GM18526 (cell line): ENCODE measurements around the gene AMBN.

Experiments used
- POLR2A ChIP-seq: IDR thresholded peaks from 3 replicates; pipeline ENCODE4 v1.6.1; 2011; ENCODE audit not compliant: insufficient read length; ENCODE audit errors: extremely low read depth

Gene AMBN

DNA sequence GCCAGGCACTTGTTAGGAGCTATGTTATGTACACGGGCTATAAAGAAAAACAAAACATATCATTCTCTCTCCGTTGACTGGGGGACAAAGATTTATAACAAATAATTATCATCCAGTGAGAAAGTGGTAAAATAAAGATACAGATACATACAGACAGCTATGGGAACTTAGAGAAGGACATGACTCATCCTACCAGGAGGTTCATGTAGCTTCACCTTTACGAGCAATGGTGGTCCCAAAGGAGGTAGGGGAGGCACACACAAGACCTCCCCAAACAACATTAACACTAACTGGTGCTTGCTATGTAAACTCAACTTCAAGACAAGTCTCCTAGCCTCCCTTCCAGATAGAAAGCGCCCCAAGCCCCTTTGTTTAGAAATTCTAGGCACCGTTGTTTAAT, 8.9 kb downstream of the AMBN start:
- TF ChIP-seq POLR2A = no peak

DNA sequence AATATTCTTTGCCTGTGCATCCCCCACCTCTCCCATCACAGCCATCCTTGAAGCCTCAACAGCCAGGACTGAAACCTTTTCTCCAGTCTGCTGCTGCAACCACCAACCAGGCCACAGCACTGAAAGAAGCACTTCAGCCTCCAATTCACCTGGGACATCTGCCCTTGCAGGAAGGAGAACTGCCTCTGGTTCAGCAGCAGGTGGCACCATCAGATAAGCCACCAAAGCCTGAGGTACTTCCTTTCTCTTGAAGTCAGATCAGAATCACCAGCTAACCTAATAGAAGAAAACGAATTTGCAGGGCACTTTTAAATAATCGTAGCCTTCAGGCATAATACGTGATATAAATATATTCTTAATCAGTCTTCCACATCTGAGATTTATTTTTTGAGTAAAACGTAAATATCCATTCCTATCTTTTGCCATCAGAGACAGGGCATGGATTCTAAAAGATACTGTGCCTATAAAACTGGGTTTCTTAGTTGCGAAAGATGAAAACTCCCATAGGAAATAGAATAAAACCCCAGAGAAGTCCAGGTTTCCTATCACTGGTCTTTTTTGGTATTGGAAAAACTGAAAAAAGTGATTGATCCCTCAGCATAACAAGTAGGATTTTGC, 9.5 kb downstream of the AMBN start:
- no peak for TF ChIP-seq POLR2A

DNA sequence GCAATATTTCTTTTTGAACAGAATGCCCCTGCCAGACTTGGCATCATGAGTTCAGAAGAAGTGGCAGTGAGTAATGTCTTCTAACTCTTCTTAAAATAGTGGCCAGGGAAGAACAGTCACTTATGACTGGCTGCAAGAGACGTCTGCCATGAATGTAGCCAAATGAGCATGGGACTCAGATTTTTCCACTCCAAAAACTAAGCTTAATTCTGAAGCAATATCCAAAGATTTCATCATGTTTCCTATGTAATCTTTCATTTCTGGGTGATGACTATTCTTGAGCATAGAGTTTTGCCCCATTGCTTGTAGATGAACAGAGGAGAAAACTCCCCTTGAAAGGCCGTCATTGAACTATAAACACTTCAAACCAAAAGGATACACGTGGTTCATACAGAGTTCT, 11.8 kb downstream of the AMBN start:
- TF ChIP-seq POLR2A = no peak

DNA sequence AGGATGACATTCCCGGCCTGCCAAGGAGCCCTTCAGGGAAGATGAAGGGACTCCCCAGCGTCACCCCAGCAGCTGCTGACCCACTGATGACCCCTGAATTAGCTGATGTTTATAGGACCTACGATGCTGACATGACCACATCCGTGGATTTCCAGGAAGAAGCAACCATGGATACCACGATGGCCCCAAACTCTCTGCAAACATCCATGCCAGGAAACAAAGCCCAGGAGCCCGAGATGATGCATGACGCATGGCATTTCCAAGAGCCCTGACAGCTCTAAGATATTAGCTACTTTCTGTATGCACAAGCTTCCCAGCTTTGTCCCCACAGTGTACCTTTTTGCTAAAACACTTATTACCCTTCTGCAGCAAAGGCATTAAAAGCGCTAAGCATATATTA, 14.4 kb downstream of the AMBN start:
- no peak for TF ChIP-seq POLR2A

GRCh38 chr4:70607334-70607853, 15.3 kb downstream of the AMBN start:
- no peak for TF ChIP-seq POLR2A

DNA sequence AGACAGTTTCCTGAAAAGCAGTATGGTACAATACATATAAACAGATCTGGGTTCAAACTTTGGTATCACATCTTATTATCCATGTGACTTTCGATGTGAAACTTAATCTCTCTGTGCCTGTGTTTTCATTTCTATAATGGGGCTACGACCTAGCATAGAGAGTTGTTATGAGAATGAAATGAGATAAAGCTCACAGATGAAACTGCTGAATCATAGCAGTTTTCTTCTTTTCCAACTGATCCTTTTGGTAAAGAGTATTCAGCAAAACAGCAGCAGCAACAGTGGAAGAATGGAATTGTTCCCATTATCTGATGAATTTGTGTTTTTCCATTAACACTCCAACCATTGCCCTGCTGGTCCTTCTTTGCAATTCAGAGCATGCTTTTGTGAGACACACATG, 16.3 kb downstream of the AMBN start:
- no peak for TF ChIP-seq POLR2A

DNA sequence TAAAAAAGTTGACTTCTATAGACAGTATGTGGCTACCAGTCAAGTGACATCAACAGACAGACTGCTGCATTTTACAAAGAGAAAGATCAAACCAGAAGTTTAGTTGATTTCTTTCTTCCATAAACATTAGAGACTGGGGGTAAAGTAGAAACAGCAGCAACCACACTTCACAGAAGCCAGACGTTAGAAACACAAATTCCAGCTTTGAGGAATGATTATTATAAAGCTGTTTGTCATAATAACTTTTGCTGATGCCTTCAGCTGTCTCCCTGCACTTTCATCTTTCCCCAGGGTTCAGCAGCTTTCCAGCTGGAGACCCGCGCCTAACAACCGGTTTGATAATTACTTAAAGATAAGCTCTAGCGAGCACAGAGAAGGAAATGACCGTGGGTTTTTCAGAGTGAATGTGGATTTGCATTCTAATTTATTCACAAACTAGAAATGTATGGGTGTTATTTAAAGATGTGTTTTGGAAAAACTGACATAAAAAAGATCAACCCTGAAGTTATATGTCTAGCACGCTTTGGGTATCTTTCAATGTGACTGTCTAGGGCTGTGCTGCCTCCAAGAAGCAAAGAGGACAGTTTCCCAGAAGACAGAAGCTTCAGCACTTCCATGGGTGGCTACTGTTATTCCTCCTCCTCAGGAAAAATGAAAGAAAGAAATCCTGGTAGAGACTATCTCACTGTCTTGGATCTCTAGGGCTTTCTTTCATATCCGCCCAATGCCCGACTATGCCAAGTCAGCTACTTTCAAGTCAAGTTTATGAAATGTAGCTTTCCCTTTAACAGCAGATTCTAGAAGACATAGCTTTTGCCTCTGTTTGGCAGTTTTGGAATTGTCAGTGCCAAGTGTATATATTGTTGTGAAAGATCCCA, 21.5 kb downstream of the AMBN start:
- no peak for TF ChIP-seq POLR2A

DNA sequence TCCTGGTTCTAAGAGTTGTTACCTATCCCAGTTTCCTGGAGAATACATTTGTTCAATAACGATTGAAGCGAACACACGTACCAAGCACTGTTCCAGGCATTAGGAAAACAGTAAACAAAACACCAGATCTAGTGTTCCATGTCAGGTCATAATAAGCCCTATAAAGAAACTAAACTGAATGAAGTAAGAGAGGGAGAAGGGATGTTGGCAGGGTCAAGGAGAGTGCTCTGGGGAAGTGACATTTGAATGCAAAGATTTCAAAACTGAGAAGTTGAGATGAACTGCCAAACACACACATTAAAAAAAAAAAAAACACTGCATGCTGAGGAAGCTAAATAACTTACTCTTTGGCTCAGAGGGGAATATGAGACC, 22.1 kb downstream of the AMBN start:
- no peak for TF ChIP-seq POLR2A

DNA sequence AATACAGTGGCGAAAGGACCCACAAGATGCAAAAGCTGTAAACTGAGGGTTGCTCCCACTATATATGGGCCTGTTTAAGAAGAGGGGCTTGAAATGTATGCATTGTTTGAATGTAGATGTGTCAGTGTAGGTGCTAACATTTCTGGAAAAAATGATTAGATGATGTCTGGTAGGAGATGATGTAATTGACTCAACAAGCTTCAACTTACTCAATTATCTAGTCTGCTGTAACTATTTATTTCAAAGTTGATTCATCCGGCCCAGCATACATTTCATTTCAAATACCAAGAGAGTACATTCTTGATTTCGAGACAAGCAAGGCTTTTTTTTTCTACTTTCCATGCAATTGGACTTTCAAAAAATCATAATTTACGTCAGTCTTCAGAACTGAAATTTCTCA, 27.2 kb downstream of the AMBN start:
- no peak for TF ChIP-seq POLR2A

- TF ChIP-seq POLR2A = no peak
These were observed 27.7 kb downstream of the AMBN start for GRCh38 chr4:70619778-70620177.

GRCh38 chr4:70623323-70623722, 31.3 kb downstream of the AMBN start:
- no peak for TF ChIP-seq POLR2A

GRCh38 chr4:70624226-70624793, 32.3 kb downstream of the AMBN start:
- TF ChIP-seq POLR2A = no peak

- TF ChIP-seq POLR2A = no peak
These were observed 35.6 kb downstream of the AMBN start for GRCh38 chr4:70627620-70628019.

- TF ChIP-seq POLR2A = no peak
These were observed 36.4 kb downstream of the AMBN start, which contains the start of gene ENAM for GRCh38 chr4:70628444-70628843. TSS of gene ENAM (plus strand) at chr4:70628744. CDS start at chr4:70629501, 757 bp downstream.

DNA sequence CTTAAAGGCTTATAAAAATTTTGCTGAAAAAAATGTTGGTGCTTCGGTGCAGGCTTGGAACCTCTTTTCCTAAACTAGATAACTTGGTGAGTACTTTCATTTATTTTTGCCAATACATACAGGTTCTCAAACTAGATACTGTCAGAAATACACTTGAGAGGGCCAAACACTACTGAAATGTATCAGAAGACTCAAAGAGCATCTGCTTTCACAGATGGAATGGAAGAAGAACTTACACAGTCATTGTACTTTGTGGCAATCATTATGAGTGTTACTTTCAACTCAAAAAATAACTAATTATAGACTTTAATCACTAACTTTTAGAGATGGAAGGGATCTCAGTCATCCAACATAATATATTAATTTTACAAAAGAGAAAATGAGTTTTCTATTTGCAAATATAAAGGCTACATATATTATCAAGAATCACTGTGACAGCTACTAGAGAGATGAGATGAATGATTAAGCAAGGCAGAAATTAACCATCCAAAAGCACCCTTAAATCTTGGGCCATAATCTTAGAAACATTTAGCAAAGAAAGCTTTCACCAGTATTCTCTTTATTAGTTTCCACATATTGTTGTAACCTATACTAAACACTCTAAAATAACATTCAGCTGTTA, 37.5 kb downstream of the AMBN start:
- no peak for TF ChIP-seq POLR2A

DNA sequence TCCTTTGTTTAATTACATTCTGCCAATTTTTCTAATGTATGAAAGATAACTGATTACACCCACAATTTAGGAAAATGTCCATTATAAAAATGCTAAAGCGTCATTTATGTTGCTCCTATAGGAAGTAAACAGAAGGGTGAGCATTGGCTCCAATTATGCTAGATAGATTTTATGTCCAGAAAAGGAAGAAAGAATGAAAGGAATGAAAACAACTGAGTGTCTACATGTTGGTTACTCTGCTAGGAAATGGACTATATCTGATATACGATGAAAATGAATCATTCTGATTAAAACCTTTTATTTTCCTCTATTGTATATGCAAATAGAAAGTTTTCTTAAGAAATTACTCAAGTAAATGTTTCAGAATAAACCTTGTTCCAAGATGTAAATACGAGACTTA, 38.1 kb downstream of the AMBN start:
- no peak for TF ChIP-seq POLR2A
